ENCODE measurements around the gene FKBP4.
"Not testable (repeated sequence)": the region's sequence is repeated elsewhere in the genome, so short reads cannot be mapped to it uniquely, and the experiment has no call there.

FKBP4 gene

GRCh38 chr12:2794736-2795289, at the start of gene FKBP4:
Gene FKBP4, plus strand, starts transcription at chr12:2794970. Its CDS starts 170 bp downstream, at chr12:2795140.
- peak; percentile 85 for DNase-seq (ENCODE audit: low read depth)

- DNase-seq (ENCODE audit: low read depth) = no peak
These were observed 49.1 kb upstream of the FKBP4 start for GRCh38 chr12:2745655-2746054.

GRCh38 chr12:2749580-2749979, 45.2 kb upstream of the FKBP4 start:
- DNase-seq (ENCODE audit: low read depth) = no peak

- DNase-seq (ENCODE audit: low read depth) = no peak
These were observed 44.6 kb upstream of the FKBP4 start for GRCh38 chr12:2750185-2750584.

GRCh38 chr12:2751230-2751629, 43.5 kb upstream of the FKBP4 start:
- no peak for DNase-seq (ENCODE audit: low read depth)

GRCh38 chr12:2751686-2752085, 43.1 kb upstream of the FKBP4 start:
- DNase-seq (ENCODE audit: low read depth) = no peak

GRCh38 chr12:2752676-2753371, 41.9 kb upstream of the FKBP4 start:
- peak; percentile 67 for DNase-seq (ENCODE audit: low read depth)

GRCh38 chr12:2753536-2753935, 41.2 kb upstream of the FKBP4 start:
- no peak for DNase-seq (ENCODE audit: low read depth)

GRCh38 chr12:2754208-2754607, 40.6 kb upstream of the FKBP4 start:
- no peak for DNase-seq (ENCODE audit: low read depth)

- no peak for DNase-seq (ENCODE audit: low read depth)
These were observed 38.0 kb upstream of the FKBP4 start for GRCh38 chr12:2756756-2757155.

- DNase-seq (ENCODE audit: low read depth) = no peak
These were observed 35.0 kb upstream of the FKBP4 start for GRCh38 chr12:2759733-2760132.

- DNase-seq (ENCODE audit: low read depth) = no peak
These were observed 30.4 kb upstream of the FKBP4 start for GRCh38 chr12:2764398-2764797.

GRCh38 chr12:2765052-2765451, 29.7 kb upstream of the FKBP4 start:
- no peak for DNase-seq (ENCODE audit: low read depth)

- DNase-seq (ENCODE audit: low read depth) = no peak
These were observed 29.2 kb upstream of the FKBP4 start for GRCh38 chr12:2765608-2766007.

GRCh38 chr12:2768224-2768961, 26.4 kb upstream of the FKBP4 start:
- no peak for DNase-seq (ENCODE audit: low read depth)

GRCh38 chr12:2769866-2770533, 24.8 kb upstream of the FKBP4 start:
- no peak for DNase-seq (ENCODE audit: low read depth)

- DNase-seq (ENCODE audit: low read depth) = not testable (repeated sequence)
These were observed 24.2 kb upstream of the FKBP4 start for GRCh38 chr12:2770544-2770943.

GRCh38 chr12:2772370-2772769, 22.4 kb upstream of the FKBP4 start:
- DNase-seq (ENCODE audit: low read depth) = no peak

- DNase-seq (ENCODE audit: low read depth) = no peak
These were observed 21.4 kb upstream of the FKBP4 start for GRCh38 chr12:2773199-2773875.

- no peak for DNase-seq (ENCODE audit: low read depth)
These were observed 19.3 kb upstream of the FKBP4 start for GRCh38 chr12:2775431-2775830.

- no peak for DNase-seq (ENCODE audit: low read depth)
These were observed 18.5 kb upstream of the FKBP4 start for GRCh38 chr12:2776129-2776806.

- DNase-seq (ENCODE audit: low read depth) = no peak
These were observed 15.5 kb upstream of the FKBP4 start for GRCh38 chr12:2779281-2779680.

Data from activated T-cell treated with anti-CD3 and anti-CD28 coated beads for 1 hour (primary cell).